Measurements from ENCODE around the gene ACYP1. TPM values are rescaled to one million over a fixed set of nuclear protein-coding genes. Genes with fewer than 3 reads are reported as not detected.

Gene ACYP1
- total and polyA plus RNA-seq, 2 donors (not counting 3 experiments of a cell fraction or from before 2014, with no cell fraction given) = 30.2 to 37.5 TPM

DNA sequence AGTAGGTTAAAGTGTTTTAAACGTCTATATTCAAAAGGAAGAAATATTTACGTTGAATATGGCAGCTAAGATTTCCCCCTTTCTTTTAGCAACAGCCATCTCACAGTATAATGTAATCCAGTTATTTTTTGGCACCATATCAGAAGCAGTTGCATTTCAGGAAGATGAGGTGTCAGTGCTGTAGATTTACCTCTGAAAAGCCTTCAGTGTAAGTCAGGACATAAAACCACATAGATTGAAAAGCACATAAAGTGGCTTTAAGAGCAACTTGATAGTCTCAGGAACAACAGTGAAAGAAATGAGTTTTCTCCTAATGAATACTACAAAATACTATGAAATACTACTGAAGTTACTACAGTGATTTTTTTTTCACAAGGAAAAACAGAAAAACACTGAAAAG, 19.5 kb downstream of the ACYP1 start:
- intact Hi-C loops (cut with micrococcal nuclease) (no loop called here), dilution Hi-C loops (cut with MboI; ENCODE audit: extremely low pct_ligation_motif_present, low sequenced_read_pairs) (no loop called here)
- TF ChIP-seq JUN (IDR thresholded peaks at IDR 0.05; ENCODE audit: borderline replicate concordance, insufficient read depth, insufficient read length, low read depth) = peak; percentile 19
- TF ChIP-seq GATA2 (IDR thresholded peaks at IDR 0.05; ENCODE audit: insufficient read depth, insufficient read length, low read depth, low read length) = no peak
- peak overlapping the region; percentile 52 for H3K4me2 ChIP-seq (ENCODE audit: insufficient read depth, low read length)
- H3K4me1 ChIP-seq (ENCODE audit: control insufficient read depth, extremely low read depth, insufficient read depth, low read length) = peaks cover 35% of the 10 kb centered on the region
- H3K27me3 ChIP-seq (ENCODE audit: control insufficient read depth in 2 of 2, insufficient read depth in 2 of 2, low read length in 2 of 2) = no peaks in the 10 kb centered on the region
- no peaks in the 10 kb centered on the region for H3K9me1 ChIP-seq (replicated peaks; ENCODE audit: control insufficient read depth, extremely low read depth, insufficient read depth, low read length)
- DNase-seq (ENCODE audit: low read depth, low spot score) (peak; percentile 69), FAIRE-seq (peak; percentile 77)
- H3K9me3 ChIP-seq (replicated peaks; ENCODE audit: control insufficient read depth, insufficient read depth, low read length) = no peaks in the 10 kb centered on the region
- H3K27ac ChIP-seq (ENCODE audit: insufficient read depth, low read depth, low read length) = peak overlapping the region; percentile 28
- no peak overlapping the region for H2AFZ ChIP-seq (ENCODE audit: low read depth, low read length)
- peaks cover 6% of the 10 kb centered on the region for H3K79me2 ChIP-seq (ENCODE audit: control insufficient read depth, insufficient read depth, low read length)
- H3K4me3 ChIP-seq (replicated peaks in 1 of 3; ENCODE audit: insufficient read depth in 1 of 3, low read depth in 1 of 3, low read length in 3 of 3) = no peak overlapping the region
- ChIA-PET POLR2A (no interaction called here), CTCF (interaction anchor here (0.6 to 1.4 kb wide), 4 partner anchors 19 to 138 kb away, joined by 3 to 4 read pairs (median 3); partner anchors contain the start of gene ACYP1)
- BruUV-seq (replicated peaks) = no TSS peak
- H3K36me3 ChIP-seq (ENCODE audit: control insufficient read depth in 2 of 2, extremely low read depth in 1 of 2, insufficient read depth in 2 of 2, low read length in 2 of 2) = no peaks in the 10 kb centered on the region
- no peak overlapping the region for H3K9ac ChIP-seq (replicated peaks; ENCODE audit: extremely low read depth, insufficient read depth, low read length)
- no peaks in the 10 kb centered on the region for H4K20me1 ChIP-seq (replicated peaks; ENCODE audit: control insufficient read depth, extremely low read depth, insufficient read depth, low read length)

DNA sequence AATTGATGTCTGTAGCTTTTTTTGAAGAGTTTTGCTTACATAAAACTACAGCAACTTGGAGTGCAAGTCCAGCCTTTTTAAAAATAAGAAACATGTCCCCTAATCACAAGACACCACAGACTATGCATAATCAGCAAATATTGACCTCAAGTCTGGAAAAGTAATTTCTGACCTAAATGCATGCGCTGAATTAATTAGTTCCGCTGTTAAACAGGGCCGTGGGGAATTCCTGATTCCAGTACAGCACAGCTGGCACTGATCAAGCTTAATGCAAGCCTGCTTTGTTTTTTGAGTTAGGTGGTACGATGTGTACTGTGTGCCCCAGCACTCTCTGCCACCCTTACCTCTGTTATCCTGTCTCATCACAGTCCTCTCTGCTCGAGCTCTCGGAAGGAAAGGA, 21.8 kb downstream of the ACYP1 start:
- H3K4me2 ChIP-seq (ENCODE audit: insufficient read depth, low read length) = peak overlapping the region; percentile 62
- DNase-seq (ENCODE audit: low read depth, low spot score) = peak; percentile 16
- H3K4me1 ChIP-seq (ENCODE audit: control insufficient read depth, extremely low read depth, insufficient read depth, low read length) = peaks cover 32% of the 10 kb centered on the region
- H4K20me1 ChIP-seq (replicated peaks; ENCODE audit: control insufficient read depth, extremely low read depth, insufficient read depth, low read length) = no peaks in the 10 kb centered on the region
- H3K36me3 ChIP-seq (ENCODE audit: control insufficient read depth in 2 of 2, extremely low read depth in 1 of 2, insufficient read depth in 2 of 2, low read length in 2 of 2) = no peaks in the 10 kb centered on the region
- peaks cover 5% of the 10 kb centered on the region for H3K79me2 ChIP-seq (ENCODE audit: control insufficient read depth, insufficient read depth, low read length)
- no peak for FAIRE-seq
- CTCF ChIA-PET = interaction anchor here (0.8 to 2.4 kb wide), 5 partner anchors 17 to 262 kb away, joined by 3 to 7 read pairs (median 3); partner anchors contain the start of gene RPS6KL1
- dilution Hi-C loops (cut with MboI; ENCODE audit: extremely low pct_ligation_motif_present, low sequenced_read_pairs) = no loop called here
- no peaks in the 10 kb centered on the region for H3K9me3 ChIP-seq (replicated peaks; ENCODE audit: control insufficient read depth, insufficient read depth, low read length)
- TF ChIP-seq, protein P1, sequence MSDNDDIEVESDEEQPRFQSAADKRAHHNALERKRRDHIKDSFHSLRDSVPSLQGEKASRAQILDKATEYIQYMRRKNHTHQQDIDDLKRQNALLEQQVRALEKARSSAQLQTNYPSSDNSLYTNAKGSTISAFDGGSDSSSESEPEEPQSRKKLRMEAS (IDR thresholded peaks at IDR 0.05; ENCODE audit: insufficient read depth, insufficient read length) = no peak
- TF ChIP-seq EZH2 (IDR thresholded peaks at IDR 0.05; ENCODE audit: borderline replicate concordance, low read depth, low read length, severe bottlenecking) = no peak
- TF ChIP-seq MYC (IDR thresholded peaks at IDR 0.05; ENCODE audit: low read depth, low read length) = no peak
- no peak for TF ChIP-seq POLR2A (IDR thresholded peaks at IDR 0.05; ENCODE audit: low read depth, low read length)
- TF ChIP-seq, protein P2, sequence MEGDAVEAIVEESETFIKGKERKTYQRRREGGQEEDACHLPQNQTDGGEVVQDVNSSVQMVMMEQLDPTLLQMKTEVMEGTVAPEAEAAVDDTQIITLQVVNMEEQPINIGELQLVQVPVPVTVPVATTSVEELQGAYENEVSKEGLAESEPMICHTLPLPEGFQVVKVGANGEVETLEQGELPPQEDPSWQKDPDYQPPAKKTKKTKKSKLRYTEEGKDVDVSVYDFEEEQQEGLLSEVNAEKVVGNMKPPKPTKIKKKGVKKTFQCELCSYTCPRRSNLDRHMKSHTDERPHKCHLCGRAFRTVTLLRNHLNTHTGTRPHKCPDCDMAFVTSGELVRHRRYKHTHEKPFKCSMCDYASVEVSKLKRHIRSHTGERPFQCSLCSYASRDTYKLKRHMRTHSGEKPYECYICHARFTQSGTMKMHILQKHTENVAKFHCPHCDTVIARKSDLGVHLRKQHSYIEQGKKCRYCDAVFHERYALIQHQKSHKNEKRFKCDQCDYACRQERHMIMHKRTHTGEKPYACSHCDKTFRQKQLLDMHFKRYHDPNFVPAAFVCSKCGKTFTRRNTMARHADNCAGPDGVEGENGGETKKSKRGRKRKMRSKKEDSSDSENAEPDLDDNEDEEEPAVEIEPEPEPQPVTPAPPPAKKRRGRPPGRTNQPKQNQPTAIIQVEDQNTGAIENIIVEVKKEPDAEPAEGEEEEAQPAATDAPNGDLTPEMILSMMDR (IDR thresholded peaks at IDR 0.05; ENCODE audit: extremely low read depth in 1 of 2, insufficient read depth in 1 of 2, low read depth in 1 of 2, low read length in 2 of 2) = no peak
- no peak for TF ChIP-seq POLR2AphosphoS5 (IDR thresholded peaks at IDR 0.05; ENCODE audit: insufficient read depth, low read depth, low read length)
- no peak for TF ChIP-seq GATA2 (IDR thresholded peaks at IDR 0.05; ENCODE audit: insufficient read depth, insufficient read length, low read depth, low read length)
- TF ChIP-seq FOS (IDR thresholded peaks at IDR 0.05; ENCODE audit: borderline replicate concordance, insufficient read depth, low read length) = no peak
- TF ChIP-seq JUN (IDR thresholded peaks at IDR 0.05; ENCODE audit: borderline replicate concordance, insufficient read depth, insufficient read length, low read depth) = no peak
- intact Hi-C loops (cut with micrococcal nuclease) = no loop called here
- BruUV-seq (replicated peaks) = no TSS peak
- H3K9ac ChIP-seq (replicated peaks; ENCODE audit: extremely low read depth, insufficient read depth, low read length) = no peak overlapping the region
- no peaks in the 10 kb centered on the region for H3K9me1 ChIP-seq (replicated peaks; ENCODE audit: control insufficient read depth, extremely low read depth, insufficient read depth, low read length)
- H3K27ac ChIP-seq (ENCODE audit: insufficient read depth, low read depth, low read length) = peak overlapping the region; percentile 39
- H3K27me3 ChIP-seq (ENCODE audit: control insufficient read depth in 2 of 2, insufficient read depth in 2 of 2, low read length in 2 of 2) = no peaks in the 10 kb centered on the region
- peak overlapping the region in 1 of 3 experiments; percentile 5 for H3K4me3 ChIP-seq (replicated peaks in 1 of 3; ENCODE audit: insufficient read depth in 1 of 3, low read depth in 1 of 3, low read length in 3 of 3)
- H2AFZ ChIP-seq (ENCODE audit: low read depth, low read length) = no peak overlapping the region
- POLR2A ChIA-PET = no interaction called here
